GM19438 (cell line): ENCODE results near the gene SLC26A9.

ENCODE experiments used
- ATAC-seq: cut with Tn5 transposase; IDR thresholded peaks from one replicate; pipeline ENCODE4 v1.9.1; 2021; ENCODE audit warnings: low read depth; ENCODE audit not compliant: unreplicated experiment

SLC26A9 gene

DNA sequence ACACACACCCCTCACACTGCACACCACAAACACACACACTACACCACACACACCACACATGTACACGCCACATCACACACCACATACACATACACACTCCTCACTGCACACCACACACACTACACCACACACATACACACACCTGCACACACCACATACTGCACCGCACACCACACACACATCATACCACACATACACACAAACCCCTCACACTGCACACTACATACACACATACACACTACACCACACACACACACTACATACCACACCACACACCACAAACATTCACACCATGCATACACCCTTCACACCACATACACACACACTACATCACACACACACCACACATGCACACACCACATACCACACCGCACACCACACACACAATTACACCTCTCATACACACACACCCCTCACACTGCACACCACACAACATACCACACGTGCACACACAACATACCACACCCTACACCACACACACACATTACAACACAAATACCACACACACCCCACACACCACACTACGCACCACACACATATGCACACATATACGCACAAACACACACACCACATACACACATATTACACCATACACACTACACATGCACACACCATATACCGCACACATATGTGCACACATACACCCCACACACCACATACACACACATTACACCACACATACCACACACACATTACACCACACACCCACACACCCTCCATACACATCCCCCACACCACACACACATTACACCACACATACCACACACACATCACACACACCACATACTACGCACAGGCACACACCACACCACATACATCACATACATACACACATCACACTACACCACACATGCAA is 30.3 kb upstream of the SLC26A9 start:
- no peak for ATAC-seq

DNA sequence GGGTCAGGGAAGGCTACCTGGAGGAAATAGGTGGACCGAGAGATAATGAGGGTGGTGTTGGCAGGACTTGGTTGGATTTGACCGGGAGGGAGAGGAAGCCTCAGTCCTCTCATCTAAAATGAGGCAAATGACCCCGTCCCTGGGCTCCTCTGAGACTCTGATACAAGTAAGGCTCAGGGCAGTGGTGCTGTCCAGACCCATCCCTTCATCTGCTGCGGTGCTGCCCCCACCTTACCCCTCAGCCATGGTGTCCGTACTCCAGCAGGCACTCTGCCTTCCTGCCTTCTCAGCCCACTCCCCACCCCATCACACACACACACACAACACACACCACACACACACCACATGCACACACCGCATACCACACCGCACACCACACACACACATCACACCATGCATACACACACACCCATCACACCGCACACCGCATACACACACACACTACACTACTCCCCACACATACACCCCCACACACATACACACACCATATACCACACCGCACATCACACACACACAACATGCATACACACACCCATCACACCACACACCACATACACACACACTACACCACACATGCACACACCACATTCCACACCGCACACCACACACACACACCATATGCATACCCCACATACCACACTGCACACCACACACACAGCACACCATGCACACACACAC is 29.4 kb upstream of the SLC26A9 start:
- no peak for ATAC-seq

DNA sequence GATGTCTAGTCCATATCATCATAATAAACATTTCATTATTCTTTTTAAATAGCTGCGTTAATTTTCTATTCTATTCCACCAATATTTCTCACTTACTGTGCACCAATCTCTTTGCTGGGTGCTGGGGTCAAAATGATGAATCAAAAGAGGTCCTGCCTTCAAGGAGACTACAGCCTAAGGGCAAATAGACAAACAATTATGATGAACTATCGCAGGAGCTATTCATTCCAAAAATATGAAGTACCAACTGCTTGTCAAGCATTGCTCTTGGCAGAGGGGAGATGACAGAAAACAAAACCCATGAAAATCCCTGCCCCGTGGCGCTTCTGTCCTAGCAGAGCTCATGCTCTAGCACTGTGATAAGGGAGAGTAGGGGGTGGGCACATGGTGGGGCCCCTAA is 28.8 kb upstream of the SLC26A9 start:
- ATAC-seq, result no peak

DNA sequence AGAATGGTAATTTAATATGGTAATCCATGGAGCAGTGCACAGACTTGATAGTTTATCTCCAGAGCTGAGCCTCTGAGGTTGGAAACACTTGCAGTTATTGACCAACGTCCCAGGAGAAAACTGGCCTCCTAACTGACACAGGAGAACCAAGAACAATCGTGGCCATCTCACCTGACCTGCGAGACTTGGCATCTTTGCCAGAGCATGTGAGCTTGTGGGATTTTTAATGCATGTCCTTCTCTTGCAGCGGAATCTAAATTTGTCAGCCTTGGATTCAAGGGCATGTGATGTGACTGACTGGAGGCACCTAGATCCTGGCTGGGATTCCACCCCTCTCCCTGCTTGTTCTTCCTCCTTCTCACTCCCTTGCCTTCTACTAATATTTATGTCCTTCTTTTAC is 27.8 kb upstream of the SLC26A9 start:
- no peak for ATAC-seq

DNA sequence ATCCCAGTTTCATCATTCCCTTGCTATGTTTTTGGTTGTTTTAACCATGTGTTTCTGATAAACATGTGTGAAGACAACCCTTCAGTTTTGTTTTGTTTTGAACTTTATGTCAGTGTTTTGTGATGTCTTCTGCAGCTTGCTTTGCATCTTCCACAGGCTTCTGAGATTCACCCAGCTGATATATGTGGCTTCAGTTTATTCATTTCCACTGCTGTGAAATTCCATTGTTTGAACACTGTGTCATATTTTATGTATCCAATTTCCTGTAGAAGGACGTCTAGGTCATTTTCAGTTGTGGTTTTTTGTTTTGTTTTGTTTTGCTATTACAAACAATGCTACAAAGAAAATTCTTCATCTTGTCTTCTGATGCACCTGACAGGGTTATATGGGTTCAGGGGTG is 27.2 kb upstream of the SLC26A9 start:
- ATAC-seq, result no peak

DNA sequence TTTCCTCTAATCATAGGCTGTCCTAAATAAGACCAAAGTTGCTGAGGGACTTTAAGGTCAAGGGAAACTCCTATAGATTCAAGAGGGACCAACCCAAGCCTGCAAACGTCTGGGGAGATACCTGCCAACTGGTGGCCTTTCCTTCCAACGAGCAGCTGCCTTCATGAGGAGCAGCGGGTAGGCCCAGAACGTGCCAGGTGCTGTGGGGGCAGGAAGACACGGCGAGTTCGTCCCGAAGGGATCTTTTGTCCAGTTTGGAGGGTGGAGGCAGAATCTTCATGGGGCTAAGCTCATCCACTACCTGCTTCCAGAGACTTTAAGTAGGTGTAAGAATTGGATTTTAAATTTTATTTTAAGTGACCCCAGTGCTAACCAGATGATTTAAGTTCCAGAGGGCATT is 26.0 kb upstream of the SLC26A9 start:
- no peak for ATAC-seq

DNA sequence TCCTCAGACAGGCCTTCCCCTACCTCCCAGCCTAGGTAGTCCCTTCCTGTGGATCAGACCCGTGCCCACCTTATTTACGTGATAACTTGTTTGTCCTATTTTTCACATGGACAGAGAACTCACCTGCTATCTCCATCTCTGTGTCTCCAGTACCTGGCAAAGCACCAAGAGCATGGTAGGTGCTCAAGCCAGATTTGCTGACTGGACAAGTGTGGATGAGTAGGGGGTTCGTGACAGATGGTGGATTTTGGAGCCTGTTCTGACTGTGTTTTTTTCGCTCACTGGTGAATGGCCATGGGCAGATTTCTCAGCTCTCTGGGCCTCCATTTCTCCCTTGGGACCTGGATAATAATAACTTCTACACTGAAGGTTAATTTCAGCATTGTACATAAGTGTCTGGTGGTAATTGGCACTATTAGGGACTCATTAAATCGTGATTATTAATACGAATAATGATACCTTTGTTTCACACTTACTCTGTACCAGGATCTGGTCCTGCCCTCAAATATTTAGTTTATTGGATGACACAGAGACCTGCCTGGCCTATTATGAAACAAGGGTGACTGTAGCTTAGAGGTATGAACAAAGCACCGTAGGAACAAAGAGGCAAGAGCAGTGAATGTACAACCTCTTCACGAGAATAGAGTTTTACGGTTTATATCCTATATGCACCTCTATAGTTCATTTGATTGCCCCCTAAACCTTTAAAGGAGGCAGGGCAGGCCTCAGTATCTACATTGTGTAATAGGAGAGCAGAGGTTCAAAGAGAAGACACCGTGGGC is 24.5 kb upstream of the SLC26A9 start:
- ATAC-seq, result no peak

DNA sequence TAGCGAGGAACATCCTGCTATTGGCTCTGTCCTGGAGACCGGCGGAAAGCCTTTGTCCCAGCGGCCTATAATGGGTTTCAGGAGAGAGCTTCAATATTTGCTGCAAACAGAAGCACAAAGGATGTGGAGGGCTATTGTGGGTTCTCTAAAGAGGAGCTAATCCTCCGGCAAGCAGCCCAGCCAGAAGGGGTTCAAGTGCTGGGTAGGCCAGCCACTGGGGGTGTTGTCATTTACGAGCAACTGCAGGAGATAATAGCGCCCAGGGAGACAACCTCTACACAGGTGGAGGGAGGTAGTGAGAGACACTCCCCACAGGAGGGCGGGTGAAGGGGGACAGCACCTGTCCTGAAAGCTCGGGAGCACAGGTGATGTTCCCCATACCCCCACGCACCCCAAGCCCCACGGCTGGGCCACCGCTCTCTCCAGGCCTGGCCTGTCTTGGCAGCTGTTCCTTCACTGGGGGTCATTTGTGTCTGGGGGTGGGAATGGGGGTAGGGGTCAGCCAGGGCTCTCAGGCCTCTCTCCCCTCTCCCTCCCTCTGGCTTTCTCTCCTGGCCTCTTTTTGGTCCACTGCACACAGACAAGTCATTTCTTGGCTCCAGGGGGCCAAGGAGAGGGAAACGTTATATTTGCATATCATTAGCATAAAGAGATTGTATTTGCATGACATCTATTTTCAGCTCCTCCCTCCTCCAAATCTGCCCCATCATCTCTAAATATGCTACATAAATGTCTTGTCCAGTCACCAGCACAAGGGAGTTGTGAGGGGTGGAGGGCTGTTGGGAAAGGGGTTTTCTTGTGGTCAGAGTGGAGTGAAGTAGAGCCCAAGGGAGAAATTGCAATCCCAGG is 22.0 kb upstream of the SLC26A9 start:
- no peak for ATAC-seq

DNA sequence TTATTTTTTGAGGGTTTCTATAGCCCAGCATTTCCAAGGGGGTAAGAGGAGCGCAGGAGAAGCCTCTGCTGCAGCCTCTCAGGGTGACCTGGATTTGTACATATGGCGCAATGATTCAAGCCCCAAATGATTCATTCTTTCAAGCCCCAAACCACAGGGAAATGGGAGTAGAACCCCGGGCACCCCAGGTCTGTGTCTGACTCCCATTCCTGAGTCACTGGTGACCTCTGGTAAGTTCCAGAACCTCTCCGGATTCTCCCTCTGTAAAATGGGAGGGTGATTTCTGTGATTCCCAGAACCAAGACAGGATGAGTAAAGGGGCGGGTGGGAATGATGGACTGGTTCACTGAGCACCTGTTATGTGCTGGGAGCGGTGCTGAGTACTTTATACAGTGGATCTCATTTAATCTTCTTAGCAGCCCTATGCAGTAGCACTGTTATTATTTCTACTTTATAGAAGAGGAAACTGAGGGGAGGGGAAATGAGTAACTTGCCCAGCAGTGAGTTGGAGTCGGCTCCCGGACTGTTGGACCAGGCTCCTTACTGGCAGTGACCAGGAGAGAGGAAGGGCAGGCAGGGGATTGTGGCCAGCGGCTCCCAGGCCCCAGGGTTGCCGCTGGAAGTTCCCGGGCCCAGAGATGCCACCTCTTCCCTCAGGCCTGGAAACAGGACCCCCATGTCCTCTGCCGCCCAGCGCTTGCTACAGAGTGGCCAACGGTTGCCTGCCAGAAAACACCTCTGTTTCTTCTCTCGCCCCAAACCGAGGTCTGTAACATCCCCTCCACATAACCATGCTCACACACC is 20.3 kb upstream of the SLC26A9 start:
- no peak for ATAC-seq

DNA sequence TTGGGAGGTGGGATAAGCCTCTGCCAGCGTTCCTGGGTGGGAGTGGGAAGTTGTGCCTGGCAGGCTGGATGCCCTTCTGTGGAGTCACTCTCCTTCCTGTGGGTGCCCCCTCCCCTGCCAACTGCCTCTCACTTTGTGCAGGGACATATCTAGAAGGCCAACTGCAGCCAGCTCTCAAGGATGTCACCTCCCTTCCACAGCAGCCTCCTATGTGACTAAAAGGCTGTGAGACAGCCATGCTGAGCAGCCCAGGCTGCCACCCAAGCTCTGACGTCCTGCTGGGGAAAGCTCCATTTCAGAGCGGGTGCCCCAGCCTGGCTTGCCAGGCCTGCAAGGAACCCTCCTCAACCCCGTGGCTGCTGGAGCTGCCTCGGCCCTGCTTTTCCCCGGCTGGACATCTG is 19.6 kb upstream of the SLC26A9 start:
- ATAC-seq, result no peak

DNA sequence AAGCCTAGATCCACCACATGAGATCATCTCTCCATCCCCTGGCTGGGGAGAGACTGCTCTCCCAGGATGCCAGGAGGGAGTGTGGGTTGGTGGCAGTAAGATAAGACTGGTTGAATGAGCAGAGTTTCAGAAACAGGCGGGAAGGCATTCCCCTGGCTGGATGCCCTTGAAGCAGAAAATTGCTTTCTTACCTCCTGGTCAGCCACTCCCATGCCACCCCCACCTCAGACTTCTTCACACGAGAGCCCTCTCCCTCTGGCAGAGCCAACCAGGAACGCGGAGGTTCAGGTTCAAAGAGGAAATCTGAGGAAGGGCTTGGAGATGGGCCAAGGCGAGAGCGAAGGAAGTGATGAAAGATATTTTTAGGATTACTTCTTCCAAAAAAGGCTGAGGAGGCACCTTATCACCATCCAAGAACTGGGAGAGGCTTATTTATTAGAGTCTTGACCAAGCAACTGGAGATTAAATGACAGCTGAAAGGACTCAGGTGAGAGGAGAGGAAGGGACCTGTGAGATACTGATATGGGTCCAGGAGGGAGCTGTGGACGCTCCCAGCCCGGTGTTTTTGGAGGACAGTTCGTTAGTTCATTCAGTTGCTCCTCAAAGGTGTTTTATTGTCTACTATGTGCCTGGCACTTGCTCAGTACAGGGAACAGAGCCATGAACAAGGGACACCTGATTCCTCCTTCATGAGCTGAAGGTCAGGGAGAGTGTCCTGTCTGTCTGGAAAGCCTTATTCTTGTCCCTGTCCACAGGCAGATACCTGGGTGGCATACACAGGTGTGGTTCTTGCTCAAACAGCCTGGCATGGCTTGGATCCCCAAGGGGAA is 18.9 kb upstream of the SLC26A9 start:
- no peak for ATAC-seq

DNA sequence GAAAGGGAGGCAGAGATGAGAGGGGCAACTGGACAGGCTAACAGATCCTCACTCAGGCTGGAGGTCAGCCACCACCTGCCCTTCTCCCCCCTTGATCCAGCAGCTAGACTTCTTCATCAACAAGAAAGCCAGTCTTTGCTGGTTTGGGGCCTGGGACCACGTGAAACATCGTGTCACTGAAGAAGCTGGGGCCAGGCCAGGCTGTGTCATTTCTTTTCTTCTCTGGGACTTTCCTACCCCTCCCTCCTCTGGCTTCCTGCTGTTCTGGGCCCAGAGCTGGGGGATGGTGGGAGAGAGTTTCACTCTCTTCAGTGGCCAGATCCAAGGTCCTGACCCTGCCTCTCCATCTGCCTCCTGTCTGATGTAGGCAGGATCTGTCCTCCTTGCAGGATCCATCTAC is 18.1 kb upstream of the SLC26A9 start:
- ATAC-seq, result no peak

DNA sequence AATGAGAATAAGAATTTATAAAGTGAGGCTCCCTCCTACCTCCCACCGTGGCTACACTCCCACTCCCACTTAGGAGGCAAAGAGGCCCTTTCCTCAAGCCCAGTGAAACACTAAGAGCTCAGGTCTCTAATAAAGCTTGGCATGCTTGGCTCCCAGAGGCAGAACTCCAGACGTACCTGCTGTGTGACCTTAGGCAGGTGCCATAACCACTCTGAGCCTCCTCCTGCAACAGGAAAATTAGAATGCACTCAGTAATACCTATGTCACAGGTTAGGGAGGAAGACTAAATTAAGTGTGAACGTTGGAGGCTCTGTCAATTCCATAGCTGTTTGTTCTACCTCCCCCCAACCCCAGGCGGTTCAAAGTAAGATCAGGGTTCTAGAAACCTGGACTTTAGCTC is 16.5 kb upstream of the SLC26A9 start:
- no peak for ATAC-seq

DNA sequence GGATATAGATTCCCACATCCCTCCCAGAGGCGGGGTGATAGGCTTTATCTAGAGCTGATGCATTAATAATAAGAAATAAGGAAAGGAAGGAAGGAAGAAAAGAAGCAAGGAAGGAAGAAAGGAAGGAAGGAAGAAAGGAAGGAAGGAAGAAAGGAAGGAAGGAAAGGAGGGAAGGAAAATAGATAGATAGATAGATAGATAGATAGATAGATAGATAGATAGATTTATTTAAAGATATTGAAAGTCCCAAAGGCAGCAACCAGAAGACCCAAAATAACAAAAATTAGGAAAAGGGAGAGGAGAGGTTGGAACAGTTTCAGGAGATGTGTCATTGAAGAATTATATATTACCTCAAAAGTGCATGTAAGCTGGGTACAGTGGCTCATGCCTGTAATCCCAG is 12.2 kb upstream of the SLC26A9 start:
- ATAC-seq, result no peak

DNA sequence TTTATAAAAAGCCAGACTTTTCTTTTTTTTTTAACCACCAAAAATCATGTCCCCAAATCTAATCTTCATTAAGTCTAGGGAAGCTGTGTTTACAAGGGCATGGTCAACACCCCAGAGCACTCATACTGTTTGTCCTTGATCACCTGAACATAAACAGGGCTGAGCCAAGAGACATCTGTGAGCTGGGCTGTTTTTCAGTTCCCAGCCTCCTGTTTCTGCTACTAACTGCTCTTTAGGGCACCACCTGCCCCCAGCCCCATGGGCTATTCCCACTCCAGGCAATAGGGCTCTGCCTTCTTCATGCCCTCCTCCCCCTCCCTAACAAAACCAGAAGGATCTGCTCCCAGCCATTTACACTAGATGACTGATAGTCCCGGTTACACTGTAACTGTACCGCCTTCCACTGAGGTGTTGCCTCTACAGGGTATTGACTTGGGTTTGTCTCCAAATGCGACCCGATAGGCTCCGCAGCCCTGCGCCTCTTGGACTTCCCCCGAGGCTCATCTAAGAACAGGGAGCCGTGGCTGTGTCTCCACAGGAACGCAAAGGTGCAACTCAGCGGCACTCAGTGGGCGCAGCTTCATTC is 11.7 kb upstream of the SLC26A9 start:
- ATAC-seq, result no peak

DNA sequence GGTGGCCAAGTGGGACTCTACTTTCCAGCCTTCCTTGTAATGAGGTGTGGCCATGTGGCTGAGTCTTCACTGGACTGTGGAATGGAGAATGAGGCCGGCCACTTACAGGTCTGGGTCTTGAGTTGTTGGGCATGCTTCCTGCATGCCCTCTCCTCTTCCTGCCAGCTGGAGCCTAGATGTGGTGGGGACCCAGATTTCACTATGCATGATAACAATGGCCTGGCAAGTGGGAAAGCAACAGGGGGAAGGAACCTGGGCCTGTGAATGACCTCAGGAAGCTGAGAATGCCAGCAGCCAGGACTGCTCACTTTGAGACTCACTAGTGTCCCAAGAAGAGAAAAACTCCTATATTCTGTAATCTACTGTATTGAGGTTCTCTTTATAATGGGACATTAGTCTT is 8.5 kb upstream of the SLC26A9 start:
- ATAC-seq, result no peak

DNA sequence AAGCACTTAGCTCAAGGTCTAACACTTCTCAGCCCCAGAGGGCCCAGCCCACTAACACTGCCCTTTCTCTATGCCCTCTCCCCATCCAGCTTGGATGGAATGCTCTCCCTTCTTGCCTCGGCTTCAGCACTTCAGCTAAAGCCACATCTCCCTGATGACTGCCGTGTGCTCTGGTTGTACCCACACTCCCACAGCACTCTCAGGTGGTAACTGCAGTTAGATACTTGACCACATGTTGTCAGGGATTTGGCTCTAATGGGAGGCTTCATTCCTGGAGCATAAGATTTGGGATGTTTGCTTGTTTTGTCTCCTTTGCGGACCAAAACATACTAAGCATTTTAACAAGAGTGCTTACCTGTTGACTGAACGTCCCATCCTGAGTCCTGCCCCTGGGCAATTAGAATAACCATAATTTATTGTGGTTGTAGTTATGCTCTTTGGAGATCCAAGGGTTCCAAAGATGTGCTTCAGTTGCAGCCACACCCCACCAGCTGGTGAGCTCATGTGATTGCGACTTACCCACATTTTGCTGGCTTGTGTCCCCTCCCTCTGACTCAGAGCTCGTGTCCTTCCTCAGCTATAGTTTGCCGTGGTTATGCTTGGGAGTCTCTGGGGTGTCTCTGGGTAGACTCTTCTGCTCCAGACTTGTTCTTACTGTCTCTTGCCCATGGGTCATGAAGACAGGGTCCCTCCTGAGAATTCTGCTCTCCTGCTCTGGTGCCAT is 7.7 kb upstream of the SLC26A9 start:
- no peak for ATAC-seq

DNA sequence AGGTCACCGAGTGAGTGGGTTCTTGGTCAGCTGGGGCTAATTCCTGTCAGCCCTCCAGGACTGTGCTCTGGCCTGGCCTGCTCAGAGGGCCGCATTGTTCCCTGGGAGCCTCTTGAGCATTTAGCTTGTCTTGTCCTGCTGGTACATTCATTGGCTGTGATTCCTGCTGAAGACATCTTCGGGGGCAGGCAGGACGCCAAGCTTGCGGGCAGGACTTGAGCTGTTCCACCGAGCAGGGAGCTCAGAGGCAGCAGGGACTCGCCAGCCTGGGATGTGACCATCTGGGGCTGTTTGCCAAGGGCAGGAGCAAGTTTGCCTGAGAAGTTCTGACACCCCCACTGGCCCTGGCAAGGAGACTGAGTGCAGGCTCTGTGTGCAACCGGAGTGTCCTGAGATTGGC is 7.0 kb upstream of the SLC26A9 start:
- ATAC-seq, result no peak
